SK-N-SH (cell line): ENCODE data around the gene MAP4. TPM values are rescaled to one million over a fixed set of nuclear protein-coding genes. Genes with fewer than 3 reads are reported as not detected.

Experiments used
- CTCF ChIA-PET: fragments of 300-600, 350-600 bp; formaldehyde crosslinking; extraction: SDS; loops from one replicate; lab custom pipeline; 2021; lab: Yijun Ruan, JAX
- POLR2A ChIA-PET: fragments of 350-600 bp; sonication (Branson Sonifier 250); formaldehyde crosslinking; extraction: SDS; loops from one replicate; lab custom pipeline; 2020; ENCODE audit warnings: antibody characterized with exemption, inconsistent platforms; lab: Yijun Ruan, JAX
- DNase-seq: peaks from one replicate; pipeline ENCODE4 v3.0.0; 2012
- H2AFZ ChIP-seq: fragments of 200-600 bp; sonication (generic); 2 replicates; pipeline ENCODE4 v1.8.1; 2016; ENCODE audit warnings: antibody characterized with exemption, mild to moderate bottlenecking, low read depth
- H3F3A ChIP-seq: fragments of 200-600 bp; sonication (generic); replicated peaks from 2 replicates; pipeline ENCODE3; 2016; ENCODE audit warnings: antibody characterized with exemption, mild to moderate bottlenecking; ENCODE audit not compliant: insufficient read depth
- H3K27ac ChIP-seq, 2 experiments: fragments of 200-500 bp in 1 of 2; fragments of 200-600 bp in 1 of 2; sonication (Bioruptor generic) in 1 of 2; sonication (generic), shearing (Covaris generic) in 1 of 2; 2 replicates each; pipeline versions ENCODE4 v1.5.1 to v1.6.1; 2014 to 2016; ENCODE audit warnings: low read depth in 2 of 2, inconsistent platforms in 1 of 2, low read length in 1 of 2, mild to moderate bottlenecking in 1 of 2, mixed read lengths in 1 of 2
- H3K27me3 ChIP-seq: fragments of 200-600 bp; sonication (generic), shearing (Covaris generic); 2 replicates; pipeline ENCODE4 v1.6.1; 2016; ENCODE audit warnings: mixed run types; ENCODE audit not compliant: insufficient read depth
- H3K36me3 ChIP-seq, 2 experiments: fragments of 200-500 bp in 1 of 2; fragments of 200-600 bp in 1 of 2; sonication (Bioruptor generic) in 1 of 2; sonication (generic) in 1 of 2; replicated peaks in 1 of 2; 2 replicates each; pipeline versions ENCODE3 to v1.5.1; 2014 to 2016; ENCODE audit warnings: low read length in 1 of 2, mild to moderate bottlenecking in 1 of 2; ENCODE audit not compliant: insufficient read depth in 2 of 2, control insufficient read depth in 1 of 2
- H3K4me1 ChIP-seq, 2 experiments: fragments of 200-500 bp in 1 of 2; fragments of 200-600 bp in 1 of 2; sonication (Bioruptor generic) in 1 of 2; sonication (generic), shearing (Covaris generic) in 1 of 2; 2 replicates each; pipeline versions ENCODE4 v1.5.1 to v1.6.1; 2014 to 2016; ENCODE audit warnings: low read depth in 1 of 2, low read length in 1 of 2, mixed run types in 1 of 2; ENCODE audit not compliant: insufficient read depth in 2 of 2, control insufficient read depth in 1 of 2
- H3K4me2 ChIP-seq: fragments of 200-600 bp; sonication (generic), shearing (Covaris generic); 2 replicates; pipeline ENCODE4 v1.6.1; 2017; ENCODE audit warnings: mixed run types
- H3K4me3 ChIP-seq, 2 experiments: fragments of 200-500 bp in 1 of 2; fragments of 200-600 bp in 1 of 2; sonication (Bioruptor generic) in 1 of 2; sonication (generic), shearing (Covaris generic) in 1 of 2; 2 replicates each; pipeline versions ENCODE4 v1.5.1 to v1.8.1; 2014 to 2016; ENCODE audit warnings: low read depth in 2 of 2, inconsistent platforms in 1 of 2, low read length in 1 of 2, mild to moderate bottlenecking in 1 of 2, mixed read lengths in 1 of 2, moderate library complexity in 1 of 2
- H3K79me2 ChIP-seq: fragments of 200-600 bp; sonication (generic); 2 replicates; pipeline ENCODE4 v1.8.1; 2017; ENCODE audit warnings: mild to moderate bottlenecking; ENCODE audit not compliant: insufficient read depth
- H3K9ac ChIP-seq: fragments of 200-600 bp; sonication (generic); 2 replicates; pipeline ENCODE4 v1.6.1; 2017; ENCODE audit warnings: mixed run types
- H3K9me2 ChIP-seq: fragments of 200-600 bp; sonication (generic); 2 replicates; pipeline ENCODE4 v1.6.1; 2017; ENCODE audit warnings: mixed run types
- H3K9me3 ChIP-seq: fragments of 200-600 bp; sonication (generic); 2 replicates; pipeline ENCODE4 v1.6.1; 2017; ENCODE audit warnings: mixed run types, mild to moderate bottlenecking, moderate library complexity
- H4K20me1 ChIP-seq: fragments of 200-600 bp; sonication (generic); 2 replicates; pipeline ENCODE4 v1.6.1; 2017; ENCODE audit warnings: mild to moderate bottlenecking, mixed run types; ENCODE audit not compliant: insufficient read depth
- EZH2phosphoT487 ChIP-seq: fragments of 200-600 bp; sonication (generic); IDR thresholded peaks from 2 replicates; pipeline ENCODE4 v1.6.1; 2017; ENCODE audit warnings: low read depth, mixed run types, mild to moderate bottlenecking, antibody characterized with exemption, moderate library complexity, borderline replicate concordance
- FOSL2 ChIP-seq: IDR thresholded peaks from 2 replicates; pipeline ENCODE4 v1.4.0; 2012; ENCODE audit warnings: low read depth, mild to moderate bottlenecking, moderate library complexity, borderline replicate concordance
- FOXM1 ChIP-seq: IDR thresholded peaks from 2 replicates; pipeline ENCODE4 v1.4.0; 2012; ENCODE audit warnings: low read depth, mild to moderate bottlenecking
- GABPA ChIP-seq: IDR thresholded peaks from 2 replicates; pipeline ENCODE4 v1.4.0; 2012; ENCODE audit warnings: low read depth, mild to moderate bottlenecking
- JUND ChIP-seq: IDR thresholded peaks from 2 replicates; pipeline ENCODE4 v1.4.0; 2012
- MEF2A ChIP-seq: IDR thresholded peaks from 2 replicates; pipeline ENCODE4 v1.4.0; 2012; ENCODE audit warnings: low read depth, borderline replicate concordance
- NFIC ChIP-seq: IDR thresholded peaks from 2 replicates; pipeline ENCODE4 v1.4.0; 2012; ENCODE audit warnings: borderline replicate concordance
- POLR2AphosphoS5 ChIP-seq: IDR thresholded peaks from 2 replicates; pipeline ENCODE4 v1.6.1; 2012; ENCODE audit warnings: low read depth, low read length
- RAD21 ChIP-seq: IDR thresholded peaks from 2 replicates; pipeline ENCODE4 v1.6.1; 2012; ENCODE audit warnings: mild to moderate bottlenecking, low read length
- RCOR1 ChIP-seq: fragments of 150-350 bp; IDR thresholded peaks from 2 replicates; pipeline ENCODE4 v1.6.1; 2017; ENCODE audit warnings: antibody characterized with exemption, low read length
- RXRA ChIP-seq: IDR thresholded peaks from 2 replicates; pipeline ENCODE4 v1.4.0; 2012; ENCODE audit warnings: low read depth, mild to moderate bottlenecking, borderline replicate concordance
- TAF1 ChIP-seq: IDR thresholded peaks from 2 replicates; pipeline ENCODE4 v1.6.1; 2012; ENCODE audit warnings: low read depth, mild to moderate bottlenecking, low read length, moderate library complexity, borderline replicate concordance
- TEAD4 ChIP-seq: IDR thresholded peaks from 2 replicates; pipeline ENCODE4 v1.4.0; 2012; ENCODE audit warnings: mild to moderate bottlenecking, borderline replicate concordance; ENCODE audit not compliant: insufficient read depth
- whole genome bisulfite sequencing: methylation state at CpG from one replicate; pipeline ENCODE4 v1.1.6; 2017; ENCODE audit warnings: low lambda C conversion rate; 5-methylcytosine and 5-hydroxymethylcytosine counted together
- polyA plus RNA-seq, 3 experiments: library from polyadenylated mRNA; depleted of rRNA; stranded (reverse); fragments of >200 nt; gene quantifications; 2 replicates each; pipeline ENCODE4 v1.2.3, GENCODE V29; 2012
- TF ChIP-seq, protein P1 (sequence below): fragments of 200-600 bp; sonication (generic); IDR thresholded peaks from 2 replicates; pipeline ENCODE4 v1.6.1; 2017; ENCODE audit warnings: antibody characterized with exemption, mild to moderate bottlenecking, moderate library complexity
- TF ChIP-seq, protein P2 (sequence below): IDR thresholded peaks from 2 replicates; pipeline ENCODE4 v1.6.1; 2012; ENCODE audit warnings: mild to moderate bottlenecking, low read depth, low read length, moderate library complexity
- TF ChIP-seq, protein P3 (sequence below): IDR thresholded peaks from 2 replicates; pipeline ENCODE4 v1.4.0; 2012; ENCODE audit warnings: low read depth
- TF ChIP-seq, protein P4 (sequence below): fragments of 150-350 bp; IDR thresholded peaks from 2 replicates; pipeline ENCODE4 v1.6.1; 2016; ENCODE audit warnings: mild to moderate bottlenecking, low read depth, low read length
- TF ChIP-seq, protein P5 (sequence below): IDR thresholded peaks from 2 replicates; pipeline ENCODE4 v1.4.0; 2012; ENCODE audit warnings: low read depth, borderline replicate concordance

MAP4 gene
- polyA plus RNA-seq, 1 of the 3 experiments (the other 2 are of a cell fraction), result 121 TPM

DNA sequence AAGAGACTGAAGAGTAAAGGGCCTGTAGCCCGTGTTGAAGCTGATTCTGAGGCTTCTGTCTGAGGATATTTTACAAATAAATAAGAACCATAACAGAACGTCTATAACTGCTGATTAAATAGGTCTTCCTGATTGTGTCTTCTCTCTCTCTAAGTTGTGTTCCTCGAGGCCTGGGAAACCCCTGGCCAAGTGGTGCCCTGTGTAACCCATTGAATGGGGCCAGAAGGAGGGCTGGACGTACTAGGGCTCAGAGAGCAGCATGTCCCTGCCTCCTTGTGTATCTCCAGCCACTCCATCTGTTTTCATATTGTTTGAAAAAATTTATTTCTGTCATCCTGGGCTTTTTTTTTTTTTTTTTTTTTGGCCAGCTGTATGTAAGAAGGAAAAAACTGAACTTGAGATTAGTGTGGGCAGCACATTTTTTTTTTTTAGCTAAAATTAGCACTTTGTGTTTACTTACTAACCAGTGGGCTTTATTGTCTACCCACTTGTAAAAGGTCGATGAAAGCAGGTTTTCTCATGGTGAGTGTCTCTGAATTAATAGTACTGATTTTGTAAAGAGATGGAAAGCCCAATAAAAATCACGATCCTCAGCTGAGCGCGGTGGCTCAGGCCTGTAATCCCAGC is 202.6 kb downstream of the MAP4 start:
- H3K4me1 ChIP-seq, result no peaks in the 10 kb centered on the region
- H2AFZ ChIP-seq, result no peak overlapping the region
- no peaks in the 10 kb centered on the region for H3K9me2 ChIP-seq
- H3K36me3 ChIP-seq, result peaks cover 41 to 46% of the 10 kb centered on the region in 2 experiments
- H3K9ac ChIP-seq, result no peak overlapping the region
- H3K27me3 ChIP-seq, result no peaks in the 10 kb centered on the region
- H3K9me3 ChIP-seq, result no peaks in the 10 kb centered on the region
- no peak overlapping the region for H3K4me2 ChIP-seq
- no peak for TF ChIP-seq MEF2A
- TF ChIP-seq TEAD4, result no peak
- TF ChIP-seq, protein P1, sequence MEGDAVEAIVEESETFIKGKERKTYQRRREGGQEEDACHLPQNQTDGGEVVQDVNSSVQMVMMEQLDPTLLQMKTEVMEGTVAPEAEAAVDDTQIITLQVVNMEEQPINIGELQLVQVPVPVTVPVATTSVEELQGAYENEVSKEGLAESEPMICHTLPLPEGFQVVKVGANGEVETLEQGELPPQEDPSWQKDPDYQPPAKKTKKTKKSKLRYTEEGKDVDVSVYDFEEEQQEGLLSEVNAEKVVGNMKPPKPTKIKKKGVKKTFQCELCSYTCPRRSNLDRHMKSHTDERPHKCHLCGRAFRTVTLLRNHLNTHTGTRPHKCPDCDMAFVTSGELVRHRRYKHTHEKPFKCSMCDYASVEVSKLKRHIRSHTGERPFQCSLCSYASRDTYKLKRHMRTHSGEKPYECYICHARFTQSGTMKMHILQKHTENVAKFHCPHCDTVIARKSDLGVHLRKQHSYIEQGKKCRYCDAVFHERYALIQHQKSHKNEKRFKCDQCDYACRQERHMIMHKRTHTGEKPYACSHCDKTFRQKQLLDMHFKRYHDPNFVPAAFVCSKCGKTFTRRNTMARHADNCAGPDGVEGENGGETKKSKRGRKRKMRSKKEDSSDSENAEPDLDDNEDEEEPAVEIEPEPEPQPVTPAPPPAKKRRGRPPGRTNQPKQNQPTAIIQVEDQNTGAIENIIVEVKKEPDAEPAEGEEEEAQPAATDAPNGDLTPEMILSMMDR, result no peak
- no peak for TF ChIP-seq FOXM1
- TF ChIP-seq, protein P2, sequence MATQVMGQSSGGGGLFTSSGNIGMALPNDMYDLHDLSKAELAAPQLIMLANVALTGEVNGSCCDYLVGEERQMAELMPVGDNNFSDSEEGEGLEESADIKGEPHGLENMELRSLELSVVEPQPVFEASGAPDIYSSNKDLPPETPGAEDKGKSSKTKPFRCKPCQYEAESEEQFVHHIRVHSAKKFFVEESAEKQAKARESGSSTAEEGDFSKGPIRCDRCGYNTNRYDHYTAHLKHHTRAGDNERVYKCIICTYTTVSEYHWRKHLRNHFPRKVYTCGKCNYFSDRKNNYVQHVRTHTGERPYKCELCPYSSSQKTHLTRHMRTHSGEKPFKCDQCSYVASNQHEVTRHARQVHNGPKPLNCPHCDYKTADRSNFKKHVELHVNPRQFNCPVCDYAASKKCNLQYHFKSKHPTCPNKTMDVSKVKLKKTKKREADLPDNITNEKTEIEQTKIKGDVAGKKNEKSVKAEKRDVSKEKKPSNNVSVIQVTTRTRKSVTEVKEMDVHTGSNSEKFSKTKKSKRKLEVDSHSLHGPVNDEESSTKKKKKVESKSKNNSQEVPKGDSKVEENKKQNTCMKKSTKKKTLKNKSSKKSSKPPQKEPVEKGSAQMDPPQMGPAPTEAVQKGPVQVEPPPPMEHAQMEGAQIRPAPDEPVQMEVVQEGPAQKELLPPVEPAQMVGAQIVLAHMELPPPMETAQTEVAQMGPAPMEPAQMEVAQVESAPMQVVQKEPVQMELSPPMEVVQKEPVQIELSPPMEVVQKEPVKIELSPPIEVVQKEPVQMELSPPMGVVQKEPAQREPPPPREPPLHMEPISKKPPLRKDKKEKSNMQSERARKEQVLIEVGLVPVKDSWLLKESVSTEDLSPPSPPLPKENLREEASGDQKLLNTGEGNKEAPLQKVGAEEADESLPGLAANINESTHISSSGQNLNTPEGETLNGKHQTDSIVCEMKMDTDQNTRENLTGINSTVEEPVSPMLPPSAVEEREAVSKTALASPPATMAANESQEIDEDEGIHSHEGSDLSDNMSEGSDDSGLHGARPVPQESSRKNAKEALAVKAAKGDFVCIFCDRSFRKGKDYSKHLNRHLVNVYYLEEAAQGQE, result no peak
- no peak for TF ChIP-seq NFIC
- TF ChIP-seq, protein P3, sequence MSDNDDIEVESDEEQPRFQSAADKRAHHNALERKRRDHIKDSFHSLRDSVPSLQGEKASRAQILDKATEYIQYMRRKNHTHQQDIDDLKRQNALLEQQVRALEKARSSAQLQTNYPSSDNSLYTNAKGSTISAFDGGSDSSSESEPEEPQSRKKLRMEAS, result no peak
- TF ChIP-seq POLR2AphosphoS5, result no peak
- no peaks in the 10 kb centered on the region for H4K20me1 ChIP-seq
- ChIA-PET POLR2A (interaction anchor here (2.0 kb wide), 1 partner anchor 12 kb away, joined by 8 read pairs; no protein-coding TSS in a partner anchor), CTCF (interaction anchor here (1.4 to 6.0 kb wide), 2 partner anchors 11 to 13 kb away, joined by 3 to 40 read pairs; no protein-coding TSS in a partner anchor)
- DNase-seq, result no peak
- H3K27ac ChIP-seq, result no peak overlapping the region
- 87% methylated on average over 8 of the region's 8 CpGs for WGBS
- H3F3A ChIP-seq, result no peaks in the 10 kb centered on the region
- no peaks in the 10 kb centered on the region for H3K79me2 ChIP-seq
- H3K4me3 ChIP-seq, result no peak overlapping the region

DNA sequence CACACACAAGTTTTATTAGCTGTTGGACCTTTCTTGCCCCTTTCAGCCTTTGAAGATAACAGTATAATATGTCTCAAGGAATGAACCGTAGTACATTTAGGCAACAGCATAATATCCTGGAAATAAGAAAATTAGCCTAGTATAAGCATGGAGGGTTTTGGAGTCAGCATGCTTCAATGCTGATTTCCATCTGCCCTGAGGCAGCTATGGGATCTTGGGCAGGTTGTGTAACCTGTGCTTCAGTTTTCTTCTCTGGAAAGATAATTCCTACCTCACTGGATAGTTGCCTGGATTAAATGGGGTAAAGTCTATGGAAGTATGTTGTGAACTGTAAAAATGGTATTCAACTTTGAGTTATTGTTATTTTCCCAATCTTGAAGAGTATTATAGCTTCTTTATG is 211.6 kb downstream of the MAP4 start:
- WGBS, result 94% methylated on average over 1 of the region's 1 CpG
- H3K4me1 ChIP-seq, result peaks cover 0 to 4% of the 10 kb centered on the region in 2 experiments; a peak in 2 of 4 replicates
- DNase-seq, result no peak
- no peaks in the 10 kb centered on the region for H4K20me1 ChIP-seq
- H3K36me3 ChIP-seq, result peaks cover 2 to 21% of the 10 kb centered on the region in 2 experiments
- H3K79me2 ChIP-seq, result peaks cover 36% of the 10 kb centered on the region
- no peak overlapping the region for H3K9ac ChIP-seq
- POLR2A ChIA-PET, result no interaction called here
- H3K27me3 ChIP-seq, result no peaks in the 10 kb centered on the region
- H2AFZ ChIP-seq, result no peak overlapping the region
- peak overlapping the region in 1 of 2 experiments; percentile 100; a peak in 1 of 4 replicates for H3K4me3 ChIP-seq
- H3K9me2 ChIP-seq, result no peaks in the 10 kb centered on the region
- H3F3A ChIP-seq, result peaks cover 17% of the 10 kb centered on the region
- CTCF ChIA-PET, result interaction anchor here (1.5 to 2.0 kb wide), 3 partner anchors 20 to 291 kb away, joined by 6 to 14 read pairs (median 8); partner anchors contain the start of gene ELP6
- TF ChIP-seq RAD21, result no peak
- TF ChIP-seq GABPA, result no peak
- no peak for TF ChIP-seq EZH2phosphoT487
- no peak for TF ChIP-seq RXRA
- TF ChIP-seq FOSL2, result no peak
- TF ChIP-seq TAF1, result no peak
- TF ChIP-seq, protein P4, sequence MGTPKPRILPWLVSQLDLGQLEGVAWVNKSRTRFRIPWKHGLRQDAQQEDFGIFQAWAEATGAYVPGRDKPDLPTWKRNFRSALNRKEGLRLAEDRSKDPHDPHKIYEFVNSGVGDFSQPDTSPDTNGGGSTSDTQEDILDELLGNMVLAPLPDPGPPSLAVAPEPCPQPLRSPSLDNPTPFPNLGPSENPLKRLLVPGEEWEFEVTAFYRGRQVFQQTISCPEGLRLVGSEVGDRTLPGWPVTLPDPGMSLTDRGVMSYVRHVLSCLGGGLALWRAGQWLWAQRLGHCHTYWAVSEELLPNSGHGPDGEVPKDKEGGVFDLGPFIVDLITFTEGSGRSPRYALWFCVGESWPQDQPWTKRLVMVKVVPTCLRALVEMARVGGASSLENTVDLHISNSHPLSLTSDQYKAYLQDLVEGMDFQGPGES, result no peak
- TF ChIP-seq, protein P5, sequence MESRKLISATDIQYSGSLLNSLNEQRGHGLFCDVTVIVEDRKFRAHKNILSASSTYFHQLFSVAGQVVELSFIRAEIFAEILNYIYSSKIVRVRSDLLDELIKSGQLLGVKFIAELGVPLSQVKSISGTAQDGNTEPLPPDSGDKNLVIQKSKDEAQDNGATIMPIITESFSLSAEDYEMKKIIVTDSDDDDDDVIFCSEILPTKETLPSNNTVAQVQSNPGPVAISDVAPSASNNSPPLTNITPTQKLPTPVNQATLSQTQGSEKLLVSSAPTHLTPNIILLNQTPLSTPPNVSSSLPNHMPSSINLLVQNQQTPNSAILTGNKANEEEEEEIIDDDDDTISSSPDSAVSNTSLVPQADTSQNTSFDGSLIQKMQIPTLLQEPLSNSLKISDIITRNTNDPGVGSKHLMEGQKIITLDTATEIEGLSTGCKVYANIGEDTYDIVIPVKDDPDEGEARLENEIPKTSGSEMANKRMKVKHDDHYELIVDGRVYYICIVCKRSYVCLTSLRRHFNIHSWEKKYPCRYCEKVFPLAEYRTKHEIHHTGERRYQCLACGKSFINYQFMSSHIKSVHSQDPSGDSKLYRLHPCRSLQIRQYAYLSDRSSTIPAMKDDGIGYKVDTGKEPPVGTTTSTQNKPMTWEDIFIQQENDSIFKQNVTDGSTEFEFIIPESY, result no peak
- TF ChIP-seq RCOR1, result no peak
- no peak for TF ChIP-seq JUND
- no peaks in the 10 kb centered on the region for H3K9me3 ChIP-seq
- no peak overlapping the region for H3K27ac ChIP-seq
- H3K4me2 ChIP-seq, result peak overlapping the region; percentile 99; the same call in 1 of the 2 replicates
